GM12891 (cell line): ENCODE results near the gene C19orf44.
"Not testable (repeated sequence)": the region's sequence is repeated elsewhere in the genome, so short reads cannot be mapped to it uniquely, and the experiment has no call there.

Source experiments
- POLR2A ChIP-seq: IDR thresholded peaks from 2 replicates; pipeline ENCODE4 v1.6.1; 2011; ENCODE audit warnings: low read depth, low read length, control low read depth
- POLR2AphosphoS5 ChIP-seq: IDR thresholded peaks from 2 replicates; pipeline ENCODE4 v1.6.1; 2011; ENCODE audit warnings: low read depth, low read length, control low read depth
- SPI1 ChIP-seq: IDR thresholded peaks from 2 replicates; pipeline ENCODE4 v1.6.1; 2011; ENCODE audit warnings: low read depth, low read length, control low read depth
- TAF1 ChIP-seq: IDR thresholded peaks from 2 replicates; pipeline ENCODE4 v1.6.1; 2011; ENCODE audit warnings: low read depth, low read length, control low read depth

GRCh38 chr19:16506161-16506560 is 10.0 kb downstream of the C19orf44 start:
- not testable (repeated sequence) for TF ChIP-seq POLR2AphosphoS5, POLR2A, TAF1, SPI1
